HG02852 (cell line): Measurements from ENCODE around the gene DAZL.

Source experiments
- ATAC-seq: cut with Tn5 transposase; IDR thresholded peaks from one replicate; pipeline ENCODE4 v1.9.1; 2021; ENCODE audit warnings: mild to moderate bottlenecking, moderate library complexity; ENCODE audit not compliant: unreplicated experiment

DAZL gene

GRCh38 chr3:16596352-16597032 lies 8.7 kb downstream of the DAZL start:
- ATAC-seq: peak; percentile 77

DNA sequence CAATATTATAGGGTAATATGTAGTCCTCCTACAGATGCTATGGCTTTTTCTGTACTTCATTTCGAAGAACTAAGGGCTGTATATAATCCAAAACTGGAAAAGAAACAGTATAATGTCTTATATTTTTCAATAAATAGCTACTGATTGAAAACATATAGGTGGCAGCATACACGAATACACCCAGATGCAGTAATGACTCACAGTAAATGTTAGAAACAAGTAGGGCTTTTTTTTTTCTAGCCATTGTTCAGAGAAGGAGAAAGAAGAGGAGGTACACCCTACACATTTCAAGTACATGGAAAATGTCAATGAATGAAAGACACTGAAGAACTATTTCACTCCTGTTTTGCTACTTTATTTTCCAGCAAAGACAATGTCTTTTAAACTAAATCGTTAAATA lies 9.4 kb downstream of the DAZL start:
- ATAC-seq: no peak

GRCh38 chr3:16589867-16590624 lies 15.2 kb downstream of the DAZL start:
- peak; percentile 96 for ATAC-seq

GRCh38 chr3:16589120-16589519 lies 16.1 kb downstream of the DAZL start:
- ATAC-seq: no peak

GRCh38 chr3:16587681-16588060 lies 17.6 kb downstream of the DAZL start:
- ATAC-seq: no peak

DNA sequence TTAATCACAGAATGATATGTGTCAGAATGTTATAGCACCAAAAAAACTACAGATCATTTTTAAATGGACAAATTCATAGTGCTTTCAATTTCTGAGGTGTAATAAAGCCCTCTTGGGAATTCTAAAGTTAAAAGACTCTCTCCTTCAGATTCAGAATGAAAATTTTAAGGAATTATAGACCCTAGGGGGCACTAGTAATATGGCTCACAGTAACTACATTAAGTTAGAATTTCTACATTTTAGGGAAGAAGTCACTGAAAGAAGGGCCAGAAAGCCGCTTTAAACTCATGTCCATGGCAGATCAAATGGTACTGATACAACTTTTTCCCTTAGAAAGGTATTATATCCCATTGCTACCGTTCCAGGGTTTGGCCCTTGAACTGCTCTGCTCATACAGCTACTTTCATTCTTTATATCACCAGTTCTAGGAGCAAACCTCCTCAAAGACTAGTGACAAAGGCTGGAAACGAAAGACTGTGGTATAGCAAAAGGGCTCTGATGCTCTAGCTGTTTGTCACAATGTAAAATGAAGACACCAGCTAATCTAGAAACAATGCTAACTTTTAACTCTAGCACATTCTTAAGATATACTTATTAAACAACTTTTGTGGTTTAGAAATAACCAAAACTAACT lies 18.1 kb downstream of the DAZL start:
- ATAC-seq: no peak

GRCh38 chr3:16584880-16585279 lies 20.3 kb downstream of the DAZL start:
- ATAC-seq: no peak

GRCh38 chr3:16583551-16583950 lies 21.7 kb downstream of the DAZL start:
- ATAC-seq: no peak

DNA sequence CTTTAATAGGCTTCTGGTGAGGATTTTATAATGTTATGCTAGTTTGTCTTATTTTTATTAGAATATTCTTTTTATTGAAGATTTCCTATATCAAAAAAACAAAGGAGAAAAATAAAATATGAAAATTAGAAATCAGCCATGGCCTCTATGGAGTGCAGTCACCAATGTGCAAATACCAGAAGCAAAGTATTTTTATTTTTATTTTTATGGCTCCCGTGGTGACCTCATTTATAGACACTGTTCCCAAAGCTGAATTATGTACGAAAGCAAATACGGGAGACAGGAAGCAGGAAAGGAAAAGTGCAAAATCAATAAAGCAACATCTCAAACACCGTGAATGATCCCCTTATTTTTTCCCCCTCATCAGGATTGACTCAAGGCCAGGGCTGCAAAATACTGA lies 35.1 kb downstream of the DAZL start:
- no peak for ATAC-seq

- ATAC-seq: no peak
These were observed 36.7 kb downstream of the DAZL start for GRCh38 chr3:16568532-16568931.

- ATAC-seq: no peak
These were observed 37.1 kb downstream of the DAZL start for GRCh38 chr3:16568115-16568514.

GRCh38 chr3:16559653-16560365 lies 45.4 kb downstream of the DAZL start:
- no peak for ATAC-seq

DNA sequence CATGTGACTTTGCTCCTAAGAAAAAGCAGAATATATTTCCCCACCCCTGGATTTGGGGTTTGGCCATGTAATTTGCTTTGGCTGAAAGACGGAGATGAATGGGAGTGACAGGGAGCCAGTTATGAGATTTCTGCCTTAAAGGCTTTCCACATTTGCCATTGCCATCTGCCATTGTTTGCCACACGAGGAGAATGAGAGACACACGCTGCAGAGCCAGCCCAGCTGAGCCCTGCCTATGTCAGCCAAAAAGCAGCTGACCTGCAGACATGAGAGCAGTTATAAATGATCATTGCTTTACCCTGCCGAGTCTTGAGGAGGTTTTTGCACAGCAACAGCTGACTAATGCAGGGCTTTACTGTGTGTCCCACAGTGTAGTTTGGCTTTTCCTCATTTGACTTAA lies 51.1 kb downstream of the DAZL start:
- no peak for ATAC-seq

- ATAC-seq: no peak
These were observed 52.5 kb downstream of the DAZL start for GRCh38 chr3:16552757-16553156.

DNA sequence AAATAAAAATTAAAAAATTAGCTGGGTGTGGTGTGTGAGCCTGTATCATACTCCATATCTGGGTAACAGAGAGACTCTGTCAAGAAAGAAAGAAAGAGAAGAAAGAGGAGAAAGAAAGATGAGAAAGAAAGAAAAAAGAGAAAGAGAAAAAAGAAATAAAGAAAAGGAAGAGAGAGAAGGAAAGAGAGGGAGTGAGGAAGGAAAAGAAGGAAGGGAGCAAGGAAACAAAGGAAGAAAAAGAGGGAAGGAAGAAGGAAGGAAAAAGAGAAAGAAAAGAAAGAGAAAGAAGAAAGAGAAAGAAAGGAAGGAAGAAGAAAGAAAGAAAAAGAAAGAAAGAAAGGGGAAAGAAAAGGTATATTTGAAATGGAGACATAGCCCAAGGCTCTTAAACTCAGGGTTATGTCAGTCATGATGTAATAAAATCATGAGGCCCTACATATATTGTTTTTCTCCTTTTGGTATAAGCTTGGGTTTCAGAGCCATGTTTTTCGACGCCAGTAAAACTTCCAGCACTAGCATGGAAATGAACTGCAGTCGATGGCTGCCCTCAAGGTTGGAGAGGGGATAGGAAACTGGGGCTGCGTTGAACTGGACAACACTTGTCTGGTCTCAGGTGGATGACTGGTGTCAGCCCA lies 53.8 kb downstream of the DAZL start:
- ATAC-seq: no peak

DNA sequence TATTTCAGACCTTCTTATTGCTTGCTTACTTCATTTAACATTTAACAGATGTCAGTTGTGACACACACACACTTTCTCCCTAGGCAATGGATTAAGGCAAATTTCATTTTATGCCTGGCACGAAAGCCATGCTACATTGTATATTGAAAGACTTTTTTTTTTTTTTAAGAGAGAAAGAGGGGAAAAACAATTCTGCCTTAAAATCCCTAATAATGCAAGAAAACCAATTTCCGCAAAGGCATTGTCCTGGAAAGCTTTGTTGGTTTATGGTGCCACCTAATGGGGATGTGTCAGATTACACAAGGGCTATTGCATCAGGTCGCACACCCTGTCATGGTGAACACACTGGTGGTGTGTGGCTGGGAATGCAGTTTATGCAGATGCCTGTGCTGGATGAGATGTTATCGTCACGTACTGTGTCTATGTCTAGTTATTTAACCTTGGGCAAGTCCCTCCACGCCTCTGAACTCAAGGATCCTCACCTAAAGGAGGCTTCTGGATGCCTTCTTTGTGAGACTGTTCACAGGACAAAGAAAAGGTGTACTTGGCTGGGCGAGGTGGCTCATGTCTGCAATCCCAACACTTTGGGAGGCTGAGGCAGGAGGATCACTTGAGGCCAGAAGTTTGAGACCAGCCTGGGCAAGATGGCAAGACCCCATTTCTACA lies 54.4 kb downstream of the DAZL start:
- peak; percentile 91 for ATAC-seq

DNA sequence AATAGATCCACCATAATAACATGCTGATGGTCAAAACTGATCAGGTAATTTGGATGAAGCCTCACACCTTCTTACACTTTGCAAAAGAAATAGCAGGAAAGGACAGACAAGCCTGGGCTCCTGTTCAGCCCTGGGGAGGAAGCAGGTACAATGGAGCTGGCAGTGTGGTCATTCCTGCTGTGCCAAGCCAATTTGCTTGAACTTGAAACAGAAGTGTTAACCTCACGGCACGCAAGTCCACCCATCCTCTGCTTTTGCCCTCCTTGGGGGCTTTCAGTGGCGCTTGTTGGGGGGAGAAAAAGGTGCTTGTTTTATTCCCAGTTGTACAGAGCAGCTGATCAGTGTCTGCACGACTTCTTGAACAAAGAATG lies 54.9 kb downstream of the DAZL start:
- ATAC-seq: no peak

DNA sequence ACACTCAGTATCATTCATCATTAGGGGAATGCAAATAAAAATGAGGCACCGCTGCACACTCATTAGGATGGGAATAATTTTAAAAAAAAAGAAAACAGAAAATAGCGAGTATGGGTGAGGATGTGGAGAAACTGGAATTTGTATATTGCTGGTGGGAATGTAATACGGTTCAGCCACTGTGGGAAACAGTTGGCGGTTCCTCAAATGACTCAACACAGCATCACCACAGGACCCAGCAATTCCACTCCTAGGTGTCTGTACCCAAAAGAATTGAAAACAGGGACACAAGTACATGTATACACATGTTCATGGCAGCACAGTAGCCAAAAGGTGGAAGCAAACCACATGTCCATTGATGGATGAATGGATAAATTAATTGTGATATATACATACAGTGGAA lies 56.5 kb downstream of the DAZL start:
- no peak for ATAC-seq

GRCh38 chr3:16547561-16548357 lies 57.5 kb downstream of the DAZL start:
- no peak for ATAC-seq
